WERI-Rb-1 (cell line): ENCODE data around the gene NPW.

Experiments used
- DNase-seq: peaks from one replicate; pipeline ENCODE4 v3.0.0-alpha.2; 2020
- H3K27ac ChIP-seq: fragments of 250-450 bp; sonication (Bioruptor Pico); 2 replicates; pipeline ENCODE4 v1.5.1; 2020; ENCODE audit warnings: mild to moderate bottlenecking, moderate library complexity
- H3K27me3 ChIP-seq: fragments of 250-450 bp; sonication (Bioruptor Pico); 2 replicates; pipeline ENCODE4 v1.5.1; 2021; ENCODE audit warnings: mild to moderate bottlenecking, low read depth, moderate library complexity; ENCODE audit not compliant: insufficient read depth, severe bottlenecking
- H3K36me3 ChIP-seq: fragments of 250-450 bp; sonication (Bioruptor Pico); 2 replicates; pipeline ENCODE4 v1.5.1; 2020; ENCODE audit warnings: mild to moderate bottlenecking, moderate library complexity
- H3K4me3 ChIP-seq: 2 replicates; pipeline ENCODE4 v1.5.1; 2011; ENCODE audit warnings: low read depth, mild to moderate bottlenecking, control low read depth, low read length
- H3K9me3 ChIP-seq: fragments of 250-450 bp; sonication (Bioruptor Pico); 2 replicates; pipeline ENCODE4 v1.5.1; 2021; ENCODE audit warnings: mild to moderate bottlenecking, moderate library complexity; ENCODE audit not compliant: severe bottlenecking
- TF ChIP-seq, protein P1 (sequence below): IDR thresholded peaks from 2 replicates; pipeline ENCODE4 v1.5.1; 2011; ENCODE audit warnings: low read depth, mild to moderate bottlenecking, control low read depth, inconsistent platforms, low read length

NPW gene

DNA sequence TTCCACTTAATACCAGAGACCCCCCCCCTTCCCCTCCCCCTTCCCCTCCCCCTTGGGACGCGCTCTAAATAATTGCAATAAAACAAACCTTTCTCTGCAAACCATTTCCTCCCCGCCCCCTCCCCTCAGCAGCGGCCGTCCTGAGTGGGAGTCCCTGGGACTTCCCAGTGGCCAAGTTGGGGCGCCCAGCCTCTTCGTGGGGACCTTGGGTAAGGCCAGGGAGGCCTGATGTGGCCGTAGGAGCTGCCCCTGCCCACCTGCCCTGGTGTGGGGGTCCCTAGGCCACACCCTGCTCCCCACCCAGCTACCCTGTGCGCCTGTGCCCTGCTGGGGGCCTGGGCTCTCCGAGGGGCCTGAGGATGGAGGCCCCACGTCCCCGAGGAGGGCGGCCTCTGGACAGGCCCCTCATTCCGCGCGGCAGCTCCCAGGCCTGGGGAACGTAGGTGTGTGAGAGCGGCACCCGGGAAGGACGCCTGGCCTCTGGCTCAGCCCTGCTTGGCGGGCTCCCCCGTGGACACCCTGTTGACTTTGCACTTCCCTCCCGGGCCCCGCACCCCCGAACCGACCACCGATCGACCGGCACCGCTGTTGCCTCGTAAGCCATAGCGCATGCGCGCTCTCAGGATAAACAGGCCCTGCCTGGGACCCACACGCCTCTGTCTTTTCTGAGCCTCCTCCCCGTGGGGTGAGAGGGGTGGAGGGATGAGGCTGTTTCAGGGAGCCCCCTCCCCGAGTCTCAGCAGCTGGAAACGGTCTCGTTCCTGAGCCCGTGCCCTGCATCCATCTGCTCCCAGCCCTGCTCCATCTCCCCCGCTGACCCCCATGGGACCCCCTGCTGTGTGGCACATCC is 19.0 kb downstream of the NPW start:
- H3K27ac ChIP-seq: peak overlapping the region; percentile 97
- no peak overlapping the region for H3K4me3 ChIP-seq
- TF ChIP-seq, protein P1, sequence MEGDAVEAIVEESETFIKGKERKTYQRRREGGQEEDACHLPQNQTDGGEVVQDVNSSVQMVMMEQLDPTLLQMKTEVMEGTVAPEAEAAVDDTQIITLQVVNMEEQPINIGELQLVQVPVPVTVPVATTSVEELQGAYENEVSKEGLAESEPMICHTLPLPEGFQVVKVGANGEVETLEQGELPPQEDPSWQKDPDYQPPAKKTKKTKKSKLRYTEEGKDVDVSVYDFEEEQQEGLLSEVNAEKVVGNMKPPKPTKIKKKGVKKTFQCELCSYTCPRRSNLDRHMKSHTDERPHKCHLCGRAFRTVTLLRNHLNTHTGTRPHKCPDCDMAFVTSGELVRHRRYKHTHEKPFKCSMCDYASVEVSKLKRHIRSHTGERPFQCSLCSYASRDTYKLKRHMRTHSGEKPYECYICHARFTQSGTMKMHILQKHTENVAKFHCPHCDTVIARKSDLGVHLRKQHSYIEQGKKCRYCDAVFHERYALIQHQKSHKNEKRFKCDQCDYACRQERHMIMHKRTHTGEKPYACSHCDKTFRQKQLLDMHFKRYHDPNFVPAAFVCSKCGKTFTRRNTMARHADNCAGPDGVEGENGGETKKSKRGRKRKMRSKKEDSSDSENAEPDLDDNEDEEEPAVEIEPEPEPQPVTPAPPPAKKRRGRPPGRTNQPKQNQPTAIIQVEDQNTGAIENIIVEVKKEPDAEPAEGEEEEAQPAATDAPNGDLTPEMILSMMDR: no peak
- DNase-seq: no peak
- H3K9me3 ChIP-seq: no peaks in the 10 kb centered on the region
- peaks cover 21% of the 10 kb centered on the region for H3K36me3 ChIP-seq
- no peaks in the 10 kb centered on the region for H3K27me3 ChIP-seq

DNA sequence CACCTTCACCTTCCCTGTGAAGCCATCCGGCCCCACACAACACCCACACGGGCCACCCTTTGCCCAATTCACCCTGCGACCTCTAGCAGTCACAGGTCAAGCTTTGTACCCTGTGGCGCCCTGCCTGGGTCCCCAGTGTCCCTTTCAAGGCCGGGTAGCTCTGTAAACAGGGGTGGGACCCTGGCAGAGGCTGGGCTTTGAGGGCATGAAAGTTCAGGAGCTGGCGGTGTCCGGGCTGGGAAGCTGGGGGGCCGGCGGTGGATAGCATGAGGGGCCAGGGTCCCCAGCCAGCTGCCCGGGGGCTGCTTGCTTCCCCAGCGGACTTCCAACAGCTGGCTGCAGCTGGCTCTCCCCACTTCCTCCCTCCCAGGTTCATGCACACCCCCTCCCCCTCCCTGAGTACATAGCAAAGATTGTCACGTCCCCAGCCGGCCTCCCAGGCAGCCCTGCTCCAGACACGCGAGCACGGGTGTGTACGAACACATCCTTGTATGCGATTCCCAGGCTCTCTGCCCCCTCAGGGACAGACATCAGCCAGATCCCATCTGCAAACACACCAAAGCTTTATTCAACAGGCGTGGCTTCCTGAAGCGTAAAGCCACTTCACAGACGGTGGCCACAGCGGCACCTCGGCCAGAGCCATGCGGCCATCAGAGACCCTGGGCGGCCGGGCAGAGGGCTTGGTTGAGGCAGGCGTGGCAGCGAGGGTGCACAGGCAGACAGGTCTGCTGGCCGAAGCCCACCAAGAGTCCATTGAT is 19.9 kb downstream of the NPW start:
- H3K27ac ChIP-seq: peak overlapping the region; percentile 97

DNA sequence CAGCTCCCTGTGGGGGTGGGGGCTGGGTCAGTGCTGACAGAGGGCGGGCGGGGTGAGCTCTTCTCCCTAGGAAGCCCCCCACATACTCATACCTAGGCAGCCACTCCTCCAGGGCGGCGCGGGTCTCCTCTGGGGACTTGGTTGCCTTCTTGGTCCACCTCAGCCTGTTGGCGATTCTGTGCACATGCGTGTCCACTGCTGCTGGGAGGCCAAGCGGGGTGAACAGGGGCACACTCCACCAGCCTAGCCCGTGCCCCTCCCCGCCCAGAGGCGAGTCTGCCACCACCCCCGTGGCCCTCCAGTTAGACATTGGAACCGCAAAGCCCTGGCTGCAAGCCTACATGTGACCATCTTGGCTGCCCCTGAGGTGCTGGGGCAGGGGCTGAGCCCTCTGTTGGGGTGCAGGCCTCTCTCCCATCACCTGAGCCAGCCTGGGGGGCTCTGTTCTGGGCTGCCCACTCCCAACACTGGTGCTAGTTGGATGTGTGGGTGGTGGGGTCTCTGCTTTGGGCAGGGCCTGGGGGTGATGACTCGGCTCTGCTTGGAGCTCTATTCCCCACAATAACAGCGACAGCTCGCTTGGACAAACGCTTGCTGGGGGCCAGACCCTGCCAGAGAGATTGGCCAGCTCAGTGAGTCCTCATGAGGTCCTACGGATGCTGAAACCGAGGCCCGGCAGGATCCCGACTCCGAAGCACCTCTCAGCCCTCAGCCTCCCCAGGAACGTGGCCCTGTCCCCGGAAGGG is 20.6 kb downstream of the NPW start:
- TF ChIP-seq, protein P1: no peak
- Histone ChIP-seq H3K4me3 (no peak overlapping the region), H3K27ac (peak overlapping the region; percentile 97), H3K36me3 (peaks cover 25% of the 10 kb centered on the region), H3K9me3 (no peaks in the 10 kb centered on the region), H3K27me3 (no peaks in the 10 kb centered on the region)
- no peak for DNase-seq

More for the DNA sequence above, 19.9 kb downstream of the NPW start:
- no peaks in the 10 kb centered on the region for H3K9me3 ChIP-seq
- peak; percentile 49 for DNase-seq
- TF ChIP-seq, protein P1: no peak
- H3K27me3 ChIP-seq: no peaks in the 10 kb centered on the region
- H3K4me3 ChIP-seq: no peak overlapping the region
- peaks cover 21% of the 10 kb centered on the region for H3K36me3 ChIP-seq

DNA sequence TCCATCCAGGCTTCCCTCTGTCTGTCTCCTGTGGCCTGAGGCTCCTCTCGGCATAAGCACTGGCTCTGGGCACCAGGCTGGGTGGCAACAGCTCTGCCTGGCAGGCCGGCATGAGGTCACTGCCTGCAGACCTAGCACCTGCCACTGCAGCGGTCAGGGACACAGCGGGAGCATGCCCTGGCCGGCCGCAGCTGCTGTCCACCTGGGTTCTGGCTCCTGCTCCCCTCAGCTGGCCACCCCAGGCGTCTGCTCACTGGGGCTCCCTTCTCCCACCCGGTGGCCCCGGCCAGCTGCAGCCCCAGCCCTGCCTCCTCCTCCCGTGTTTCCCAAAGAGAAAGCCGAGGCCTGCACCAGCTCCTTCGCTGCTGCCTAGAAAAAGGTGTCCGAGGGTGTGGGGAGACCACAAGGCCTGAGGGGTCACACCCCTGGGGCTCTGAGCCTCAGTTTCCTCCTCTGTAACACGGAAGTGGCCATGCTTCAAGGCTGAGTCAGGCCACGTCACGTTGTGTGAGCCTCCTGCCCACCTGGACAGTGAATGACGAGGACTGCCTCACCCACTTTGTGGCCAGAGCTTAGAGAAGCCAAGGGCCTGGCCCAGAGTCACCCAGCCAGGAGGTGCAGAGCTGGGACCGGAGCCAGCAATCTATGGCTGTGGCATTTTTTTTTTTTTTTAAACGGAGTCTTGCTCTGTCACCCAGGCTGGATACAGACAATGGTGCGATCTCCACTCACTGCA is 21.4 kb downstream of the NPW start:
- TF ChIP-seq, protein P1: no peak
- no peak for DNase-seq
- no peaks in the 10 kb centered on the region for H3K9me3 ChIP-seq
- H3K27me3 ChIP-seq: no peaks in the 10 kb centered on the region
- H3K4me3 ChIP-seq: no peak overlapping the region
- peak overlapping the region; percentile 97 for H3K27ac ChIP-seq
- H3K36me3 ChIP-seq: peaks cover 32% of the 10 kb centered on the region
